ENCODE measurements around the gene TNFRSF25. TPM values are rescaled to one million over a fixed set of nuclear protein-coding genes. Genes with fewer than 3 reads are reported as not detected.

Gene TNFRSF25
- total and polyA plus RNA-seq, 2 experiments from 2014 or later = 13.6 to 25.3 TPM

GRCh38 chr1:6502000-6502891, 36.3 kb upstream of the TNFRSF25 start:
- no peaks in the 10 kb centered on the region for H3K4me1 ChIP-seq (ENCODE audit: insufficient read depth)
- DNase-seq (ENCODE audit: low spot score) = no peak
- no peak for TF ChIP-seq CREB1 (CRISPR knock-in tag; IDR thresholded peaks at IDR 0.05; ENCODE audit: low read depth)
- no peaks in the 10 kb centered on the region for H4K20me1 ChIP-seq (replicated peaks; ENCODE audit: insufficient read depth)
- H3K4me3 ChIP-seq = no peak overlapping the region
- no peak overlapping the region for H2AFZ ChIP-seq
- no peaks in the 10 kb centered on the region for H3K79me2 ChIP-seq (replicated peaks; ENCODE audit: insufficient read depth)
- no peak overlapping the region for H3K27ac ChIP-seq (ENCODE audit: low read depth)
- no peak overlapping the region for H3K4me3 Mint-ChIP-seq
- peaks cover 7% of the 10 kb centered on the region for H3K4me1 Mint-ChIP-seq
- H3K4me2 ChIP-seq = no peak overlapping the region
- no peaks in the 10 kb centered on the region for H3K9me2 ChIP-seq (ENCODE audit: insufficient read depth)
- H3K27ac Mint-ChIP-seq = no peak overlapping the region
- ATAC-seq = no peak
- no peaks in the 10 kb centered on the region for H3F3A ChIP-seq (replicated peaks; ENCODE audit: low read depth)
- H3K9me3 Mint-ChIP-seq = no peaks in the 10 kb centered on the region
- peaks cover 23% of the 10 kb centered on the region for H3K27me3 Mint-ChIP-seq (ENCODE audit: insufficient read depth, low read depth, poor library complexity)
- H3K36me3 ChIP-seq (ENCODE audit: insufficient read depth) = no peaks in the 10 kb centered on the region
- H3K36me3 Mint-ChIP-seq (ENCODE audit: low read depth) = no peaks in the 10 kb centered on the region
- peaks cover 16% of the 10 kb centered on the region for H3K27me3 ChIP-seq (ENCODE audit: insufficient read depth)

GRCh38 chr1:6501279-6501813, 35.4 kb upstream of the TNFRSF25 start:
- Histone ChIP-seq H3K27me3 (ENCODE audit: insufficient read depth) (peaks cover 22% of the 10 kb centered on the region), H3K9me2 (ENCODE audit: insufficient read depth) (no peaks in the 10 kb centered on the region), H3K4me3 (no peak overlapping the region), H3K36me3 (ENCODE audit: insufficient read depth) (no peaks in the 10 kb centered on the region), H3K79me2 (replicated peaks; ENCODE audit: insufficient read depth) (no peaks in the 10 kb centered on the region), H3K4me1 (ENCODE audit: insufficient read depth) (peaks cover 4% of the 10 kb centered on the region), H3K4me2 (no peak overlapping the region), H3K27ac (ENCODE audit: low read depth) (no peak overlapping the region), H4K20me1 (replicated peaks; ENCODE audit: insufficient read depth) (no peaks in the 10 kb centered on the region), H3F3A (replicated peaks; ENCODE audit: low read depth) (0 out of 2 replicates have a peak, but pooled peaks cover 2% of the 10 kb centered on the region), H2AFZ (no peak overlapping the region)
- no peaks in the 10 kb centered on the region for H3K9me3 Mint-ChIP-seq
- H3K27ac Mint-ChIP-seq = no peak overlapping the region
- DNase-seq (ENCODE audit: low spot score) = no peak
- ATAC-seq = no peak
- H3K36me3 Mint-ChIP-seq (ENCODE audit: low read depth) = no peaks in the 10 kb centered on the region
- no peak for TF ChIP-seq STAT1 (IDR thresholded peaks at IDR 0.05; ENCODE audit: unreplicated experiment)
- peak in 1 of 2 experiments; percentile 22; a peak in 1 of 4 replicates for TF ChIP-seq CTCF (conservative IDR thresholded peaks at IDR 0.05; ENCODE audit: low read depth in 2 of 2)
- peaks cover 28% of the 10 kb centered on the region for H3K27me3 Mint-ChIP-seq (ENCODE audit: insufficient read depth, low read depth, poor library complexity)
- H3K4me3 Mint-ChIP-seq = no peak overlapping the region
- peaks cover 8% of the 10 kb centered on the region for H3K4me1 Mint-ChIP-seq

- H3K4me1 Mint-ChIP-seq = peaks cover 14% of the 10 kb centered on the region
- Histone ChIP-seq H3K4me2 (no peak overlapping the region), H3K27me3 (ENCODE audit: insufficient read depth) (peaks cover 28% of the 10 kb centered on the region), H3K4me1 (ENCODE audit: insufficient read depth) (peaks cover 10% of the 10 kb centered on the region), H3K79me2 (replicated peaks; ENCODE audit: insufficient read depth) (no peaks in the 10 kb centered on the region), H4K20me1 (replicated peaks; ENCODE audit: insufficient read depth) (no peaks in the 10 kb centered on the region), H2AFZ (no peak overlapping the region), H3K27ac (ENCODE audit: low read depth) (no peak overlapping the region), H3F3A (replicated peaks; ENCODE audit: low read depth) (0 out of 2 replicates have a peak, but pooled peaks cover 2% of the 10 kb centered on the region), H3K36me3 (ENCODE audit: insufficient read depth) (no peaks in the 10 kb centered on the region), H3K4me3 (no peak overlapping the region), H3K9me2 (ENCODE audit: insufficient read depth) (no peaks in the 10 kb centered on the region)
- H3K36me3 Mint-ChIP-seq (ENCODE audit: low read depth) = no peaks in the 10 kb centered on the region
- no peaks in the 10 kb centered on the region for H3K9me3 Mint-ChIP-seq
- no peak for ATAC-seq
- DNase-seq (ENCODE audit: low spot score) = no peak
- H3K27me3 Mint-ChIP-seq (ENCODE audit: insufficient read depth, low read depth, poor library complexity) = peaks cover 33% of the 10 kb centered on the region
- no peak overlapping the region for H3K27ac Mint-ChIP-seq
- no peak overlapping the region for H3K4me3 Mint-ChIP-seq
- TF ChIP-seq JUNB (IDR thresholded peaks at IDR 0.05; ENCODE audit: unreplicated experiment) = no peak
- TF ChIP-seq ZNF462 (CRISPR knock-in tag; IDR thresholded peaks at IDR 0.05) = no peak
Observed at GRCh38 chr1:6500544-6501278, 34.7 kb upstream of the TNFRSF25 start.

Data from GM23338 (cell line).